NCI-H345 treated with DMSO at 0.1 percent for 48 hours (cell line): Measurements from ENCODE around the gene NDUFV3.
"Not testable (repeated sequence)": the region's sequence is repeated elsewhere in the genome, so short reads cannot be mapped to it uniquely, and the experiment has no call there.

Experiments used
- DNase-seq: peaks from one replicate; lab custom pipeline; 2025; ENCODE audit not compliant: unreplicated experiment; lab: John Stamatoyannopoulos, UW

Gene NDUFV3

GRCh38 chr21:42883921-42884320 is 9.2 kb upstream of the NDUFV3 start:
- DNase-seq, result no peak

DNA sequence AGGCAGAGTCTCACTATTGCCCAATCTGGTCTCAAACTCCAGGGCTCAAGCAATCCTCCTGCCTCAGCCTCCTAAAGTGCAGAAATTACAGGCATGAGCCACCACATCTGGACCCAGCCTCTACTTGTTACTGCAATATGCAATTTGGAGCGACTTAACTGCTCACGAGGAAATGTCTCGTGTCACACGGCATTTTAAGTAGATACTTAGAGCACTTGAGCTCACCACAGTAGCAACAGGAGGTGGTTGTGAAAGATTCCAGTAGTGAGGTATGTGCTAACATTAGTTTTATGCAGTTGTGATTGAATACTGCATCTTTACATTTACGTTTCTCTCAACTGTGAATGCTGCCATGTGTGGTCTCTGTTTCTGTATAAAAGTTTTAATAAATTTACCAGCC is 5.8 kb upstream of the NDUFV3 start:
- no peak for DNase-seq

DNA sequence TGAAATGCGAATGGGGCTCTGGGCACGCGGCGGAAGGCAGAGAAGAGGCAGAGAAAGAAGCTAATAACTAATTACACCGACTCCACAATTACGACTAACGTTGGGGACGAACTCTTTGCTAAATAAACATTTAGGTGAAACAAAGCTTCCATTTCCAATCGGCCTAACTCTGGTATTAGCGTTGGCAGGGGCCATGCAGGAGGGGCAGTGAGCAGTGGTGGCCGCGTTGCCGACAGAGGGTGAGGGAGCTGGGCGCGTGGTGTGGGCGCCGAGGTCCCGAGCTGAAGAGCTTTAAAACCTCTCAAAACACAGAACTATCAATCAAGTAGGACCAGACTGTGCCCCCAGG is 553 bp upstream of the NDUFV3 start:
- no peak for DNase-seq

DNA sequence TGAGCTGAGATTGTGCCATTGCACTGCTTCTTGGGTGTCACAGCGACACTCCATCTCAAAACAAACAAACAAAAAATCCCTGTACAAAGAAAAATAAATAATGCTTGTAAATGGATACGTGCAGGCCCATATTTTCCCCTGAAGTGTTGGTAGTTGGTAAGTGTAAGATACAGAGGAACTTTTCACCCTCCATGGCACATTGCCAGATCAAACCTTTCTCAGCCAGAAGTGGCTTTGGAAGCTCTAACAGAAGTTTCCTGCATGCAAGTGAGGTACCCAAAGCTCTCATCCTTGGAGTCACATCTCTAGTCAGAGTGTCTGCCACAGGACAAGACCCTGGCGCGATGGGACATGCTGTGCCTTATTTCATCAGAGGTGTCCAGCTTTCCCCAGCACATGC is 7.3 kb downstream of the NDUFV3 start:
- no peak for DNase-seq

DNA sequence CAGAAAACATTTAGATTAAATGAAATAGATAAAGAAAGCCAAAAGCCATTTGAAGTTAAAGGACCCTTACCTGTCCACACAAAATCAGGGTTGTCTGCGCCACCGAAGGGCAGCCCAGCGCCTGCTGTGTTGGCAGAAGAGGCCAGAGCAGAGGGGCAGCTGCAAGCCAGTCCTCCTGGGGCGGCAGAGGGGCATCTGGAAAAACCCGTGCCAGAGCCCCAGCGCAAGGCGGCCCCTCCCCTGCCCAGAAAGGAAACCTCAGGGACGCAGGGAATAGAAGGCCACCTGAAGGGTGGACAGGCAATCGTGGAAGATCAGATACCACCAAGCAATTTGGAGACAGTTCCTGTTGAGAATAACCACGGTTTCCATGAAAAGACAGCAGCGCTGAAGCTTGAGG is 10.7 kb downstream of the NDUFV3 start:
- DNase-seq, result no peak

DNA sequence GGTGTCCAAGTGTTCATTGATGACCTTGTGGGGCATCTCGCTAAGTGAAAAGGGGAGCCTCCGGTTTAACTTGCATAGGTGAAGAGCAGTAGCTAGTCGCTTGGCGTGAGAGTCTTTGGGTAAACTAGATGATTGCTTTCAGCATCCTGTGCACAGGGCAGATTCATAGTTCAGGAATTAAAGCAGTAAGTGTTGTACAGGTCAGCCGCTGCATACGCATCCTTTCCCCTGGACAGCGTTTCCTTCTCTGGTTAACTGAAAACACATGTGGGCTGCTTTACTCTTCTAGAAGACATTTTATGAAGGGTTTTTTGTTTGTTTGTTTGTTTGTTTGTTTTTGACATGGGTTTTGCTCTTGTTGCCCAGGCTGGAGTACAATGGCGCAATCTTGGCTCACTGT is 12.1 kb downstream of the NDUFV3 start:
- no peak for DNase-seq

- DNase-seq, result no peak
Observed at GRCh38 chr21:42906233-42906632, 13.1 kb downstream of the NDUFV3 start.

GRCh38 chr21:42908484-42908883 is 15.4 kb downstream of the NDUFV3 start:
- not testable (repeated sequence) for DNase-seq

DNA sequence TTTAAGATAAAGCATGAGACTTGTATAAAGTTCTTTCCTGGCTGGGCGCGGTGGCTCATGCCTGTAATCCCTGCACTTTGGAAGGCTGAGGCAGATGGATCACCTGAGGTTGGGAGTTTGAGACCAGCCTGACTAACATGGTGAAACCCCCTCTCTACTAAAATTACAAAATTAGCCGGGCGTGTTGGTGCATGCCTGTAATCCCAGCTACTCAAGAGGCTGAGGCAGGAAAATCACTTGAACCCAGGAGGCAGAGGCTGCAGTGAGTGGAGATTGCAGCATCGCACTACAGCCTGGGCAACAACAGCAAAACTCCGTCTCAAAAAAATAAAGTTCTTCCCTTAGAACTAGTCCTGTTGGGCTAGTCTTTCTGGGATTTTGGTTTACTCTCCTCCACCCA is 18.8 kb downstream of the NDUFV3 start:
- DNase-seq, result not testable (repeated sequence)

- DNase-seq, result no peak
Observed at GRCh38 chr21:42913476-42913875, 20.4 kb downstream of the NDUFV3 start.

DNA sequence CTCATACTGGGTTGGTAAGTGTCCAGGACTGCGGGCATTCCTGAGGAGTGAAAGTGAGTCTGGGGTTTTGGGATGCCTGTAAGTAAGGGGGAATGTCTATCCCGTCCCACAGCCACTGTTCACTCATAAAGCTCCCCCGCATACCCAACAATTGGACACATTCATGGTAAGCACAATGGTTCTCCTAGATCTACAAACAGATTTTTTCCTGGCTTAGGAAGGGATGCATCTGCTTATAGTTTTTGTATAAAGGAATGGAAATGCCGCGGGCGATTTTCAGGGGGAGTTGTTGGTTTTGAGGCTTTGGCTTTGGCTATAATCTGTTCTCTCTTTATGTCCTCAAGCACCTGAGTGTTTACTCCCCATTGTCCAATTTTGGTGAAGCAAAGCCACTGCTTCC is 25.2 kb downstream of the NDUFV3 start:
- DNase-seq, result peak; percentile 63

DNA sequence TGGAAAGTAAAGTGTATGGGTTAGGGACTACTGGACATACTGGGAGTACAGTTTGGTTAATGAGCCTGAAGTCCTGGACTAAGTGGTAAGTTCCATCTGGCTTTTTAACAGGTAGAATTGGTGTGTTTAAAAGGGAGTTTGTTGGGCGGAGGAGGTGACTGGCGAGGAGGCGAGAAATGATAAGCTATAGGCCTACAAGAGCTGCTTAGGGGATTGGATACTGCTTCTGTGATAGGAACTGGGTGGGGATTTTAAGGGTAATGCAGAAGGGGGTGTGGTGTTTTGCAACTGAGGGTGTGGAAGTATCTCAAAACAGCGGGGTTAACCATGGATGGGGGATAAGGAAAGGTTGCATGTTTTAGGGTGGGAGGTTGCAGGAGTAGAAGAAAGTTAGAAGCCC is 28.8 kb downstream of the NDUFV3 start:
- DNase-seq, result no peak

- no peak for DNase-seq
Observed at GRCh38 chr21:42922918-42923317, 29.8 kb downstream of the NDUFV3 start.

DNA sequence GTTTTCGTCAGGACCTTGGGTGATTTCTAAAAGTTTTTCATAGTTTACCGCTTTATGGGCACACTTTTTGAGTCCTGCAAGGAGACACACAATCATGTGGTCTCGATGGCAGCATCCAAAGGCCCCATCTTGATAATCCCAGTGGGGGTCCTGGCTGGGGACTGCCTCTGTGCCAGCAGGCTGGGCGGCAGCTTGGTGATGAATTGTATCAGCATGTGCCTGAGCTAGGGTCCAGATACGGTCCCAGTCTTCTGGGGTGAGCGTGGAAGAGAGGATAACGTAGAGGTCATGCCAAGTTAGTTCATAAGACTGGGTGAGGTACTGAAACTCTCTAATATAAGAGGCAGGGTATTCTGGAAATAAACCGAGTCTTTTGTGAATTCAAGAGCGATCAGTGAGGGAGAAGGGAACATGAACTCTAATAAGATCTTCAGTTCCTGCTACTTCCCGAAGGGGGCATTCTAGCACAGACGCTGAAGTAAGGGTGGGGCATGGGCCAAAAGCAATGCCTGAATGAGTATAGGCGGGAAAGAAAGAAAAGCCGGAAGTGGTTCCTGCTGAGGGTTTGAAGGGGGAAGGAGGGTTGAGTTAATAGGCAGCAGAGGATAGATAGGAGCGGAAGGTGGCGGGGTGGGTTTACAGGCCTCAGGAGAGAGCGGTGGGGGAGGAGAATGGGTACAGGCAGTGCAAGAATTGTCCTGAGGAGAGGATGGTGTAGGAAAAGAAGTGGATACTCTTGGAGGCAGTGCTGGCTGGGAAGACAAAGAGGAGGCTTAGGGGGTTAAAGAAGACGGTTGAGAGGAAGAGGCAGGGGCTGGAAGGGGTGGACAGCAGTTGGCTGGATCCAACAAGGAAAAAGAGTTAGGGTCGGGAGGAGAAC is 30.7 kb downstream of the NDUFV3 start:
- peak; percentile 58 for DNase-seq

DNA sequence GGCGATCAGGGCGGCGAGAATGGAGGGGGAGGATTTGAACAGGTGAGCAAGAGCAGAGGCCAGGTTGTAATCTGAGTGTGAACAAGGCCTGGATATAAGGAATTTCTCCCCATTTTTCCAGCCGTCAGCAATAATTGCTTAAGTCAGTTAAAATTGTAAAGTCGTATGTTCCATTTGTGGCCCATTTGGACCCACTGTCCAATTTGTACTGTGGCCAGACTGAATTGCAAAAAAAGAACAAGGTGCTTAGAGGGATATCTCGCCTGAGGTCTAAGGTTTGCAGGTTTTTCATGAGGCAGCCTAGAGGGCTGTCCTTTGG is 31.3 kb downstream of the NDUFV3 start:
- no peak for DNase-seq

DNA sequence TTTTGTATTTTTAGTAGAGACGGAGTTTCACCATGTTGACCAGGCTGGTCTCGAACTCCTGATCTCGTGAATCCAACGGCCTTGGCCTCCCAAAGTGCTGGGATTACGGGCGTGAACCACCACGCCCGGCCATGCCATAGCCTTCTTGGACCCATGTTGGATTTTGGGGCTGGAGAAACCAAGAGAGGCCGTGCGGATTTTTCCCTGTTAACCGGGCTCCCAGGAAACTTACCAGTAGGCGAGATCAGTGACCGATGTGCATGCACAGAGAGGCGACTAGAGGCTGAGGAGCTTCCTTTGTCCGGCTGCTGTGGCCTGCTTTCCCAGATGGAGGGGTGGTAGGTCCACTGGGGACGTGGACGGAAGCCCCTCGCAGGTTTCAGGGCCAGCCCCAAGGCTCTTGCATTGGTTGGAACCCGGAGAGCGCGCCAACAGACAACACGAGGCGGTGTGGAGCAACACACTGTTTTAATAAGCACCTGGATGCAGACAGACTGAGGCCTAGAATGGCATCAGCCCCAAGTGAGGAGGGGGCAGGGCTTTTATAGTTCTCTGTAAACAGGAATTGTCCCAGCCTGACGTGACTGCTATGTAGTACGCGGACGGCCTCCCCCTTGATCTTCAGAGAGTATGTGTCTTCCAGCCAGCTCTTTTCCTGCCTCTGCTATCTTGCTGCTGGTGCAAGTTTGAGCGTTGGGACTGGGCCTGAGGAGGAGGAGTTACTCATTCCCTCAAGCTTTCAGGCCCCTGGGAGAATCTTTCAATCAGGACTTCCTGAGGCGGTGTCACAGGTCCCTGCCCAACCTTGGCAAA is 32.2 kb downstream of the NDUFV3 start, which contains the start of gene ERVH48-1:
TSS of gene ERVH48-1 (minus strand) at position 517 of the 813 bp plus-strand sequence. CDS start 6,624 bp downstream, outside the sequence.
- DNase-seq, result no peak

GRCh38 chr21:42927474-42928200 is 34.5 kb downstream of the NDUFV3 start:
- DNase-seq, result not testable (repeated sequence)

GRCh38 chr21:42929969-42930368 is 36.9 kb downstream of the NDUFV3 start:
- no peak for DNase-seq

- DNase-seq, result no peak
Observed at GRCh38 chr21:42931560-42932235, 38.6 kb downstream of the NDUFV3 start.

GRCh38 chr21:42932378-42933136 is 39.4 kb downstream of the NDUFV3 start:
- DNase-seq, result not testable (repeated sequence)
